Rectal smooth muscle tissue (tissue), 1 donor: ENCODE results near the gene TCTA.
A peak's percentile ranks its signal among the peaks of the same experiment; 100 is the strongest.

Experiments
- H3K27ac ChIP-seq: one replicate; pipeline ENCODE4 v1.7.0; 2013; ENCODE audit warnings: low read depth, low read length, inconsistent platforms
- H3K27me3 ChIP-seq: one replicate; pipeline ENCODE4 v1.7.0; 2013; ENCODE audit warnings: low read length; ENCODE audit not compliant: control insufficient read depth, insufficient read depth
- H3K36me3 ChIP-seq: one replicate; pipeline ENCODE4 v1.7.0; 2013; ENCODE audit warnings: low read length; ENCODE audit not compliant: control insufficient read depth, insufficient read depth
- H3K4me1 ChIP-seq: one replicate; pipeline ENCODE4 v1.7.0; 2013; ENCODE audit warnings: low read length; ENCODE audit not compliant: control insufficient read depth, insufficient read depth
- H3K4me3 ChIP-seq: one replicate; pipeline ENCODE4 v1.7.0; 2013; ENCODE audit warnings: low read length
- H3K9ac ChIP-seq: one replicate; pipeline ENCODE4 v1.7.0; 2013; ENCODE audit warnings: low read length

Gene TCTA

GRCh38 chr3:49411968-49412631 lies at the start of gene TCTA, which contains the start of gene RHOA:
TCTA (plus strand) TSS chr3:49412423; CDS start chr3:49412427, 4 bp downstream.
RHOA (minus strand) TSS chr3:49411976; CDS start chr3:49375589, 36,387 bp downstream.
- Histone ChIP-seq H3K4me1 (peaks cover 21% of the 10 kb centered on the region), H3K27ac (peak within 1 kb of the TSS; percentile 94)

GRCh38 chr3:49362561-49362960 lies 49.7 kb upstream of the TCTA start:
- Histone ChIP-seq H3K36me3 (peaks cover 29% of the 10 kb centered on the region), H3K4me3 (no peak overlapping the region), H3K9ac (no peak overlapping the region), H3K27me3 (no peaks in the 10 kb centered on the region), H3K27ac (no peak overlapping the region), H3K4me1 (no peaks in the 10 kb centered on the region)

More at GRCh38 chr3:49411968-49412631, at the start of gene TCTA, which contains the start of gene RHOA:
- peaks cover 3% of the 10 kb centered on the region for H3K36me3 ChIP-seq
- no peaks in the 10 kb centered on the region for H3K27me3 ChIP-seq
- peak within 1 kb of the TSS; percentile 98 for H3K4me3 ChIP-seq
- H3K9ac ChIP-seq = peak within 1 kb of the TSS; percentile 93

- no peaks in the 10 kb centered on the region for H3K27me3 ChIP-seq
- H3K27ac ChIP-seq = no peak overlapping the region
- H3K36me3 ChIP-seq = peaks cover 34% of the 10 kb centered on the region
- no peak overlapping the region for H3K9ac ChIP-seq
- H3K4me3 ChIP-seq = no peak overlapping the region
- no peaks in the 10 kb centered on the region for H3K4me1 ChIP-seq
These were observed 41.5 kb upstream of the TCTA start for GRCh38 chr3:49370585-49371290.

- Histone ChIP-seq H3K27me3 (no peaks in the 10 kb centered on the region), H3K27ac (no peak overlapping the region), H3K36me3 (peaks cover 27% of the 10 kb centered on the region), H3K9ac (no peak overlapping the region), H3K4me3 (no peak overlapping the region), H3K4me1 (no peaks in the 10 kb centered on the region)
These were observed 40.3 kb upstream of the TCTA start for GRCh38 chr3:49371946-49372345.

GRCh38 chr3:49377483-49377882 lies 34.7 kb upstream of the TCTA start:
- Histone ChIP-seq H3K4me3 (no peak overlapping the region), H3K4me1 (no peaks in the 10 kb centered on the region), H3K27me3 (no peaks in the 10 kb centered on the region), H3K27ac (no peak overlapping the region), H3K36me3 (peaks cover 7% of the 10 kb centered on the region), H3K9ac (no peak overlapping the region)

- H3K4me3 ChIP-seq = no peak overlapping the region
- no peaks in the 10 kb centered on the region for H3K27me3 ChIP-seq
- H3K9ac ChIP-seq = no peak overlapping the region
- peaks cover 2% of the 10 kb centered on the region for H3K36me3 ChIP-seq
- H3K27ac ChIP-seq = no peak overlapping the region
- H3K4me1 ChIP-seq = no peaks in the 10 kb centered on the region
These were observed 33.9 kb upstream of the TCTA start for GRCh38 chr3:49378249-49378895.

GRCh38 chr3:49383387-49383786 lies 28.8 kb upstream of the TCTA start:
- H3K4me1 ChIP-seq = no peaks in the 10 kb centered on the region
- no peak overlapping the region for H3K27ac ChIP-seq
- H3K36me3 ChIP-seq = no peaks in the 10 kb centered on the region
- H3K27me3 ChIP-seq = no peaks in the 10 kb centered on the region
- H3K9ac ChIP-seq = no peak overlapping the region
- H3K4me3 ChIP-seq = no peak overlapping the region

GRCh38 chr3:49385617-49386016 lies 26.6 kb upstream of the TCTA start:
- no peak overlapping the region for H3K4me3 ChIP-seq
- H3K9ac ChIP-seq = no peak overlapping the region
- H3K4me1 ChIP-seq = no peaks in the 10 kb centered on the region
- no peaks in the 10 kb centered on the region for H3K36me3 ChIP-seq
- no peaks in the 10 kb centered on the region for H3K27me3 ChIP-seq
- H3K27ac ChIP-seq = no peak overlapping the region

- Histone ChIP-seq H3K27ac (no peak overlapping the region), H3K9ac (no peak overlapping the region), H3K4me1 (no peaks in the 10 kb centered on the region), H3K36me3 (no peaks in the 10 kb centered on the region), H3K4me3 (no peak overlapping the region), H3K27me3 (no peaks in the 10 kb centered on the region)
These were observed 26.0 kb upstream of the TCTA start for GRCh38 chr3:49386056-49386756.

GRCh38 chr3:49387721-49388120 lies 24.5 kb upstream of the TCTA start:
- Histone ChIP-seq H3K9ac (no peak overlapping the region), H3K4me1 (no peaks in the 10 kb centered on the region), H3K27me3 (no peaks in the 10 kb centered on the region), H3K36me3 (no peaks in the 10 kb centered on the region), H3K4me3 (no peak overlapping the region), H3K27ac (no peak overlapping the region)

- no peaks in the 10 kb centered on the region for H3K4me1 ChIP-seq
- H3K9ac ChIP-seq = no peak overlapping the region
- H3K36me3 ChIP-seq = no peaks in the 10 kb centered on the region
- no peak overlapping the region for H3K4me3 ChIP-seq
- H3K27me3 ChIP-seq = no peaks in the 10 kb centered on the region
- H3K27ac ChIP-seq = no peak overlapping the region
These were observed 23.9 kb upstream of the TCTA start for GRCh38 chr3:49388289-49388820.

GRCh38 chr3:49389297-49389696 lies 22.9 kb upstream of the TCTA start:
- Histone ChIP-seq H3K36me3 (no peaks in the 10 kb centered on the region), H3K27me3 (no peaks in the 10 kb centered on the region), H3K4me1 (no peaks in the 10 kb centered on the region), H3K27ac (no peak overlapping the region), H3K4me3 (no peak overlapping the region), H3K9ac (no peak overlapping the region)
